Lower leg skin (tissue), 3 donors: ENCODE measurements around the gene ENTREP3.

Experiments
- POLR2A ChIP-seq, 2 donors: fragments of 450-650 bp; IDR thresholded peaks; one replicate each; pipeline ENCODE4 v1.6.1; 2016 to 2017; ENCODE audit warnings: antibody characterized with exemption in 2 of 2, mild to moderate bottlenecking in 1 of 2, moderate library complexity in 1 of 2
- TF ChIP-seq, protein P1 (sequence below), 3 donors: fragments of 450-650 bp; IDR thresholded peaks; one replicate each; pipeline ENCODE4 v1.5.1; 2016; ENCODE audit warnings: antibody characterized with exemption in 3 of 3, mild to moderate bottlenecking in 3 of 3, moderate library complexity in 2 of 3

DNA sequence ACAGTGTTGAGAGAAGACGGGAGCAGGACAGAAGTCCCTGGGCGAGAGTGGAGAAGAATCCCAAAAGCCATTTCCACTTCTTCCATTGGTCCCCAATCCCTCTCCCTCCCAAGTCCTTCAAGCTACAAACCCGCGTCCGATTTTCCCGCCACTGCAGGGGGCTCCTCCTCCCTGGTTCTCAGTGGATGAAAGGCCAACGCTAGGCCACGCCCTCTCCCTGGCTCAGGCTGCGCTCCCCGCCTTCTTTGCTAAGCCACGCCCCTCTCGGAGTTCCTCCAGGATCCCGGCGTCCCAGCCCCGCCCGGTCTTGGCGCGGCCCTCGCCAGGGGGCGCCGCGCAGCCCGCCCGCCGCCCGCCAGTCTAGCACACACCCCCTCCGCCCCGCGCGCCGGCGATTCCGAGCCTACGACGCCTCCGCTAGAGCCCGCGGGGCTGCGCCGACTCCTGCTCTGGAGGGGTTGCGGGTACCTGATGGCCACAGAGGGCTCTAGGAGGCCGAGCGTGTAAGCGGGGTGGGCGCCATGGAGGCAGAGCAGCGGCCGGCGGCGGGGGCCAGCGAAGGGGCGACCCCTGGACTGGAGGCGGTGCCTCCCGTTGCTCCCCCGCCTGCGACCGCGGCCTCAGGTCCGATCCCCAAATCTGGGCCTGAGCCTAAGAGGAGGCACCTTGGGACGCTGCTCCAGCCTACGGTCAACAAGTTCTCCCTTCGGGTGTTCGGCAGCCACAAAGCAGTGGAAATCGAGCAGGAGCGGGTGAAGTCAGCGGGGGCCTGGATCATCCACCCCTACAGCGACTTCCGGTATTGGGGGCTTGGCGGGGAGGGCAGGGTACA, 22.0 kb upstream of the ENTREP3 start, which contains the start of gene HCN3:
- TF ChIP-seq, protein P1, sequence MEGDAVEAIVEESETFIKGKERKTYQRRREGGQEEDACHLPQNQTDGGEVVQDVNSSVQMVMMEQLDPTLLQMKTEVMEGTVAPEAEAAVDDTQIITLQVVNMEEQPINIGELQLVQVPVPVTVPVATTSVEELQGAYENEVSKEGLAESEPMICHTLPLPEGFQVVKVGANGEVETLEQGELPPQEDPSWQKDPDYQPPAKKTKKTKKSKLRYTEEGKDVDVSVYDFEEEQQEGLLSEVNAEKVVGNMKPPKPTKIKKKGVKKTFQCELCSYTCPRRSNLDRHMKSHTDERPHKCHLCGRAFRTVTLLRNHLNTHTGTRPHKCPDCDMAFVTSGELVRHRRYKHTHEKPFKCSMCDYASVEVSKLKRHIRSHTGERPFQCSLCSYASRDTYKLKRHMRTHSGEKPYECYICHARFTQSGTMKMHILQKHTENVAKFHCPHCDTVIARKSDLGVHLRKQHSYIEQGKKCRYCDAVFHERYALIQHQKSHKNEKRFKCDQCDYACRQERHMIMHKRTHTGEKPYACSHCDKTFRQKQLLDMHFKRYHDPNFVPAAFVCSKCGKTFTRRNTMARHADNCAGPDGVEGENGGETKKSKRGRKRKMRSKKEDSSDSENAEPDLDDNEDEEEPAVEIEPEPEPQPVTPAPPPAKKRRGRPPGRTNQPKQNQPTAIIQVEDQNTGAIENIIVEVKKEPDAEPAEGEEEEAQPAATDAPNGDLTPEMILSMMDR (IDR thresholded peaks at IDR 0.05), result no peak
- TF ChIP-seq POLR2A (IDR thresholded peaks at IDR 0.05), result no peak
